ENCODE data around the gene GTF2H3. TPM values are rescaled to one million over a fixed set of nuclear protein-coding genes. Genes with fewer than 3 reads are reported as not detected.

GTF2H3 gene
- total and polyA plus RNA-seq, 9 of the 15 experiments (the other 6 are each of a cell fraction or from before 2014, with no cell fraction given): 22.7 to 99.7 (median 49.6) TPM

- BruUV-seq (replicated peaks): no TSS peak
- Histone ChIP-seq H3K9me3 (replicated peaks; ENCODE audit: control insufficient read depth, insufficient read depth, low read depth, low read length) (no peaks in the 10 kb centered on the region), H3K27me3 (ENCODE audit: control insufficient read depth in 2 of 2, insufficient read depth in 2 of 2, low read length in 2 of 2) (no peaks in the 10 kb centered on the region), H3K36me3 (ENCODE audit: control insufficient read depth, insufficient read depth, low read length) (peaks cover 66% of the 10 kb centered on the region), H3K79me2 (ENCODE audit: control insufficient read depth, insufficient read depth, low read length) (no peaks in the 10 kb centered on the region), H3K27ac (ENCODE audit: extremely low read depth, low read depth, low read length) (no peak overlapping the region), H2AFZ (ENCODE audit: low read depth, low read length) (no peak overlapping the region), H4K20me1 (replicated peaks; ENCODE audit: control insufficient read depth, insufficient read depth, low read length) (no peaks in the 10 kb centered on the region), H3K9ac (ENCODE audit: insufficient read depth in 1 of 2, low read depth in 2 of 2, low read length in 2 of 2) (no peak overlapping the region), H3K4me1 (replicated peaks in 1 of 2; ENCODE audit: control insufficient read depth in 2 of 2, insufficient read depth in 2 of 2, low read length in 2 of 2) (no peaks in the 10 kb centered on the region; a peak in 1 of 5 replicates), H3K4me2 (ENCODE audit: insufficient read depth, low read length) (no peak overlapping the region), H3K4me3 (no peak overlapping the region), H3K9me1 (ENCODE audit: control insufficient read depth, insufficient read depth, low read length) (no peaks in the 10 kb centered on the region)
- POLR2A ChIA-PET: interaction anchor here (0.7 to 1.3 kb wide), 2 partner anchors 11 to 52 kb away, joined by 3 to 5 read pairs; partner anchors contain the start of genes ATP6V0A2 and TCTN2
- 86% methylated on average over 5 of the region's 5 CpGs for WGBS (ENCODE audit: insufficient coverage, low coverage, missing lambda C conversion rate)
- DNase-seq (ENCODE audit: extremely low read depth in 1 of 4, low spot score in 3 of 4) (no peak), ATAC-seq (no peak), FAIRE-seq (no peak)
- CTCF ChIA-PET (ENCODE audit: low intra/inter-chr PET ratio): no interaction called here
- in situ Hi-C loops (cut with MboI) (no loop called here), intact Hi-C loops (cut with micrococcal nuclease) (no loop called here)
- no peak for TF ChIP-seq ZBTB11 (CRISPR knock-in tag; IDR thresholded peaks at IDR 0.05)
- TF ChIP-seq ESRRB (CRISPR knock-in tag; IDR thresholded peaks at IDR 0.05; ENCODE audit: borderline replicate concordance): no peak
- no peak for TF ChIP-seq UBTF (IDR thresholded peaks at IDR 0.05; ENCODE audit: borderline replicate concordance in 1 of 2, low read depth in 2 of 2, low read length in 2 of 2)
- no peak for TF ChIP-seq KLF1 (tag; IDR thresholded peaks at IDR 0.05)
- TF ChIP-seq FOSL1 (tag; conservative IDR thresholded peaks at IDR 0.05): peak; percentile 65
- no peak for TF ChIP-seq ETV5 (CRISPR knock-in tag; IDR thresholded peaks at IDR 0.05; ENCODE audit: low read depth)
- no peak for TF ChIP-seq ZNF224 (CRISPR knock-in tag; IDR thresholded peaks at IDR 0.05)
- peak; percentile 63 for TF ChIP-seq PKNOX1 (IDR thresholded peaks at IDR 0.05)
- no peak for TF ChIP-seq SRSF7 (optimal IDR thresholded peaks at IDR 0.05; ENCODE audit: low read depth, low read length)
- no peak for TF ChIP-seq ATF6 (CRISPR knock-in tag; IDR thresholded peaks at IDR 0.05)
- no peak for TF ChIP-seq ZNF644 (tag; IDR thresholded peaks at IDR 0.05; ENCODE audit: low read depth)
- no peak for TF ChIP-seq HDAC6 (IDR thresholded peaks at IDR 0.05; ENCODE audit: low read depth, low read length)
Observed at GRCh38 chr12:123659996-123660727, 26.5 kb downstream of the GTF2H3 start.

All from K562 (cell line).